Measurements from ENCODE around the gene TMPRSS6.
A peak's percentile ranks its signal among the peaks of the same experiment; 100 is the strongest.

The TMPRSS6 gene

GRCh38 chr22:37139762-37140161 lies 30.2 kb upstream of the TMPRSS6 start:
- DNase-seq, result no peak

- DNase-seq, result no peak
Observed at GRCh38 chr22:37138849-37139561, 29.5 kb upstream of the TMPRSS6 start.

- no peak for DNase-seq
Observed at GRCh38 chr22:37137903-37138665, 28.6 kb upstream of the TMPRSS6 start.

GRCh38 chr22:37137131-37137530 lies 27.6 kb upstream of the TMPRSS6 start:
- no peak for DNase-seq

- no peak for DNase-seq
Observed at GRCh38 chr22:37135023-37135422, 25.5 kb upstream of the TMPRSS6 start.

DNA sequence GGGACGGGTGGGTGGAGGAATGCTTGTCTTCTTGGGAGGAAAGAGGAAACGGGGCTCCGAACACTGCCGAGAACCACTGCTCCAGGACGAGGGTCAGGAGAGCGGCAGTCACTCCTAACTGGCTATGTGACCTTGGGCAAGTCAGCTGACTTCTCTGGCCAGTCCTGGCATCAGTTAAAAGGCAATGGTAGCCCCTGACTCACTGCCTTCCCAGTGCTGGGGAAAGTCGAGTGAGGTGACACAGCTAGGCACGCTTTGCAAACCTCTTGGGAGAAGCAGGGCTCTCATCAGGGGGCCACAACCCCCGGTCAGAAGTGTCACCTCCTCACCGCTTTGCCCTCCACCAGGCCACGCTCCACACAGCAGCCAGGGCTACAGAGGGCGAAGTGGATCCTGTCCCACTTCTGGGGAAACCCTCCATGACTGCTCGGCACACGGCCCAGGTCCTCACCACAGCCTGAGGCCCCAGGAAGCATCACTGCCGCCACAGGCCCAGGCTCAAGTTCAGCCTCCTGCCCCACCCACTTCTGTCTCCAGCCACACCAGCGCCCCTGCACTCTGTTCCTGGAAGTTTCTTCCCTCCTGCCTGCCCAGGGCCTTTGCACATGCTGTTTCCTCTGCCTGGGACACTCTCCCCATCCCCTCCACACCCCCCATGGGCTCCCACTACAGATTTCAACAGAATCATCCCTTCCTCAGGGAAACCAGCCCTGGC lies 23.9 kb upstream of the TMPRSS6 start:
- DNase-seq, result no peak

- DNase-seq, result no peak
Observed at GRCh38 chr22:37132773-37133172, 23.3 kb upstream of the TMPRSS6 start.

- DNase-seq, result no peak
Observed at GRCh38 chr22:37129866-37130441, 20.4 kb upstream of the TMPRSS6 start.

GRCh38 chr22:37128555-37129281 lies 19.2 kb upstream of the TMPRSS6 start:
- no peak for DNase-seq

DNA sequence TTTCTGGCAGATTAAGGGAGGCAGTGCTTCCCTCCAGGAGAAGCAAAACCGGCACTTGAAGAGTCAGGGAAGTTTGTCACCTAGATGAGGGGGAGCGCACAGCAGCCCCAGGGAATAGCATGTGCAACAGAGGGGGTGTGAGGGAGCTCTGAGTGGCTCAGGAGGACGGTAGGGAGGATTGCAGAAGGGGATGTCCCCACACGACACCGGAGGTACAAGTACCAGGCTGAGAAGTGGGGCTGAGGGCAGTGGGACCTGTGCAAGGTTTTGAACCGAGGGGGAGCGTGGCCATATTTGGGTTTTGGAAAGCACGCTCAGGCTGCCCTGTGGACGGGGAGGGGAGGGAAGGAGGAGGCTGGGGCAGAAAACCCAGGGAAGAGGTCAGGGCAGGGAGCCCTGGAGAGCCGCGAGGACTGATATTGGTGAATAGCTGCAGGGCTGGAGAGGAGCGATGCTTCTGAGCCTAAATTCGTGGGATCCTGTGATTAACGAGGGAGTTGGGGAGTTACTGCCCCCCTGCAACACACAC lies 17.9 kb upstream of the TMPRSS6 start:
- DNase-seq, result no peak

DNA sequence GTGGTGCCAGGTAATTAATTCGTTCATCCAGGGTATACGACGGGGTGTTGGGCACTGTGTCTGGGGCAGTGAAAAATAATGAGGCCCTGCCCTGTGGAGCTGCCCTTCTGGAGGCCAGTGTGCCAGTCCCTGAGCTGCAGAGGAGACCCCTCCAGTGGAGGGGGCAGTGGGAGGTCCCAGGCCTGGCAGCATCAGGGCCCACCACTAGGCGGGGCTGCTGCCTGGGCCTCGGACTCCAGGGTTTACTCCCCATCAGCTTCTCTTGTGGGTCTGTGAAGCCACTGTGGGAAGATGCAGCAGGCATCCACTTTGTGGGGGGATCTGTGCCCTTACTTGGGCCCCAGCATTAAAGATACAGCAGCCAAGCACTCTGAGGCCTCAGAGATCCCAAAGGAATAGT lies 17.4 kb upstream of the TMPRSS6 start:
- no peak for DNase-seq

- DNase-seq, result no peak
Observed at GRCh38 chr22:37126383-37126782, 16.9 kb upstream of the TMPRSS6 start.

- DNase-seq, result no peak
Observed at GRCh38 chr22:37123649-37124048, 14.1 kb upstream of the TMPRSS6 start.

- DNase-seq, result no peak
Observed at GRCh38 chr22:37122598-37123180, 13.2 kb upstream of the TMPRSS6 start.

- DNase-seq, result peak; percentile 83
Observed at GRCh38 chr22:37121887-37122591, 12.5 kb upstream of the TMPRSS6 start.

- no peak for DNase-seq
Observed at GRCh38 chr22:37120569-37121340, 11.2 kb upstream of the TMPRSS6 start.

- no peak for DNase-seq
Observed at GRCh38 chr22:37119872-37120271, 10.4 kb upstream of the TMPRSS6 start.

- DNase-seq, result no peak
Observed at GRCh38 chr22:37118083-37118482, 8.6 kb upstream of the TMPRSS6 start.

DNA sequence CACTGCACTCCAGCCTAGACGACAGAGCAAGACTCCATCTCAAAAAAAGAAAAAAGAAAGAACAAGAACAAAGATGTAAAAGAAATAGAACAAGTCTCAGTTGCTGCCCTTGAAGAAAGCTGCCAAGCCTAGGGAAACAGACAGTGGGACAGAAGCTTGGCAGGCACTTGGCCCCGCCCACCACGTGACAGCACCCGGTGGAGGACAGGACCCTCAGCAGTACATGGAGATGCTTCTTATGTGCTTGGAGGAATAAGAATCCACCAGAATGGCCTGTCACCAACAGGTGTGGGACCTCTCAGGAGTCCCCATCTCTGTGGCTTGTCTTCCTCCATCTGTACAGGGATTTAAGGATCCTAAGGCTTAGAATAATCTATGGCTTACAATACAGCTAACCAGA lies 7.6 kb upstream of the TMPRSS6 start:
- DNase-seq, result no peak

DNA sequence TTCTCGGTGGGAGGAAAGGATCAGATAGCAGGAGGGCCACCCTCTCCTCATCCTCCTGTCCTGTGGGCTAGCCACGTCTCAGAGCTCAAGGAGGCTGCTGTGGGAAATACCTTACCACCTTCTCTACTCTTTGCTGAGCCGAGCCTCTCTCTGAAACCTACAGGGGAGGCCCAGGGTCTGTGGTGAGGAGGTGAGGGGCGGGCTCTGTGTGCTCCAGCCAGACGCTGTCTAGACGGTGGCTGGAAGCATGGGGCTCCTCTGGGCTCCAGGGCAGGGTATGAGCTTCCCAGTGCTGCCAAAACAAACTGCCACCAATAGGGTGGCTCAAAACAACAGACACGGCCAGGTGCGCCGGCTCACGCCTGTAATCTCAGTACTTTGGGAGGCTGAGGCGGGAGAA lies 5.5 kb upstream of the TMPRSS6 start:
- DNase-seq, result no peak

- no peak for DNase-seq
Observed at GRCh38 chr22:37113757-37114156, 4.2 kb upstream of the TMPRSS6 start.

Measured in stimulated activated CD4-positive, alpha-beta T cell treated with anti-CD3 and anti-CD28 coated beads, Interleukin-12 subunit alpha, Interleukin-12 subunit beta, amount 100 ng/mL, for 4 hours (primary cell).